Left lung (tissue), 10 donors: ENCODE results near the gene HINFP. TPM values are rescaled to one million over a fixed set of nuclear protein-coding genes. Genes with fewer than 3 reads are reported as not detected.

Experiments used
- ATAC-seq: fragments of 200-7000 bp; cut with Tn5 transposase; one replicate; pipeline ENCODE4 v1.9.1; 2020; ENCODE audit warnings: moderate library complexity
- DNase-seq, 4 donors: peaks; one replicate each; pipeline ENCODE4 v3.0.0-alpha.2; 2013 to 2020
- H3K27ac ChIP-seq, 2 donors: fragments of 200-600 bp; sonication (generic) in 1 of 2; one replicate each; pipeline versions ENCODE4 v1.5.0 to v1.8.0; 2020 to 2021
- H3K27me3 ChIP-seq, 2 donors: fragments of 200-600 bp; sonication (generic) in 1 of 2; one replicate each; pipeline versions ENCODE4 v1.5.0 to v1.8.0; 2020 to 2021
- H3K36me3 ChIP-seq, 2 donors: fragments of 200-600 bp; sonication (generic) in 1 of 2; one replicate each; pipeline versions ENCODE4 v1.5.0 to v1.8.0; 2020 to 2021
- H3K4me1 ChIP-seq, 2 donors: fragments of 200-600 bp; one replicate each; pipeline ENCODE4 v1.8.0; 2021
- H3K4me3 ChIP-seq, 2 donors: fragments of 200-600 bp; sonication (generic) in 1 of 2; one replicate each; pipeline versions ENCODE4 v1.5.0 to v1.8.0; 2020 to 2021; ENCODE audit warnings: mild to moderate bottlenecking in 1 of 2
- H3K9me3 ChIP-seq, 2 donors: fragments of 200-600 bp; sonication (generic) in 1 of 2; one replicate each; pipeline versions ENCODE4 v1.5.0 to v1.8.0; 2020 to 2021
- intact Hi-C, 2 donors: fragments of 100-400 bp; cut with DNase I; formaldehyde crosslinking; loops; one replicate each; pipeline versions ENCODE4 v1.11.2 to v1.14.2; 2022
- polyA plus RNA-seq, 6 donors: library from polyadenylated mRNA; unstranded; fragments of 120-200 nt; gene quantifications; one replicate each; pipeline ENCODE4 v1.2.1, GENCODE V29; 2013; ENCODE audit not compliant: insufficient read length in 6 of 6
- total RNA-seq, 2 donors: library from RNA; stranded (reverse); fragmentation: NEBNext Ultra II Directional; extraction: Animal tissue kit (Norgen Biotek cat#: 25700); gene quantifications; one replicate each; pipeline ENCODE4 v1.2.1, GENCODE V29; 2021
- TF ChIP-seq, protein P1 (sequence below), 2 donors: fragments of 200-600 bp; sonication (generic) in 1 of 2; IDR thresholded peaks; one replicate each; pipeline versions ENCODE4 v1.5.0 to v1.8.0; 2021; ENCODE audit warnings: antibody characterized with exemption in 2 of 2
- donor health status: DM: no; HTN: yes; CAD: no.
- donor health status: DM: no; HTN: no; CAD: no.

The HINFP gene
- total and polyA plus RNA-seq, 8 donors = 21.6 to 41.7 (median 38.4) TPM

DNA sequence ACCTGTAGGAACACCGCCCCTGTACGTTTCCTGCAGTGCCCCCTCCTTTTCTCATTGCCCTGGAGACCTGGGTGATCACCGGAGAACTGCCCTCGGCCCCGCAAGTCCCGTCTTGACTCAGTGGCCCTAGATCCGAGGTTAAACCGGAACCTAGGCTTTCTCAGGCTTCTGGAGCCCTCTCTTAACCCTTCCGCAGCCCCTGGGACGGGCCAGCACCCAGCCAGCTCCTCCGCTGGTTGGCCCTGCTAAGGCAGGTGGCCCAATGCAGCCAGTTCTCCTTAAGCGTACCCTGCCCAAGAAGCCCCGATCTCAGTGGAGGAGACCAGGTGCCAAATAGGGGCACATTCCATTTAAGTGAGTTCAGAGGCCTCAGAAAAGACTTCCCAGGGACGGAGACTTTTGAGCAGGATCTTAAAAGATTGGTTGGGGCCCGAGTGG is 47.9 kb downstream of the HINFP start:
- DNase-seq = peak in 3 of 4 donors; percentile 29 to 60 (median 59)
- Histone ChIP-seq H3K9me3 (no peaks in the 10 kb centered on the region), H3K36me3 (peaks cover 0 to 10% of the 10 kb centered on the region in 2 donors), H3K4me3 (peak overlapping the region; percentile 78 to 83), H3K27me3 (no peaks in the 10 kb centered on the region), H3K27ac (peak overlapping the region; percentile 90 to 95), H3K4me1 (peaks cover 0 to 13% of the 10 kb centered on the region in 2 donors)
- TF ChIP-seq, protein P1, sequence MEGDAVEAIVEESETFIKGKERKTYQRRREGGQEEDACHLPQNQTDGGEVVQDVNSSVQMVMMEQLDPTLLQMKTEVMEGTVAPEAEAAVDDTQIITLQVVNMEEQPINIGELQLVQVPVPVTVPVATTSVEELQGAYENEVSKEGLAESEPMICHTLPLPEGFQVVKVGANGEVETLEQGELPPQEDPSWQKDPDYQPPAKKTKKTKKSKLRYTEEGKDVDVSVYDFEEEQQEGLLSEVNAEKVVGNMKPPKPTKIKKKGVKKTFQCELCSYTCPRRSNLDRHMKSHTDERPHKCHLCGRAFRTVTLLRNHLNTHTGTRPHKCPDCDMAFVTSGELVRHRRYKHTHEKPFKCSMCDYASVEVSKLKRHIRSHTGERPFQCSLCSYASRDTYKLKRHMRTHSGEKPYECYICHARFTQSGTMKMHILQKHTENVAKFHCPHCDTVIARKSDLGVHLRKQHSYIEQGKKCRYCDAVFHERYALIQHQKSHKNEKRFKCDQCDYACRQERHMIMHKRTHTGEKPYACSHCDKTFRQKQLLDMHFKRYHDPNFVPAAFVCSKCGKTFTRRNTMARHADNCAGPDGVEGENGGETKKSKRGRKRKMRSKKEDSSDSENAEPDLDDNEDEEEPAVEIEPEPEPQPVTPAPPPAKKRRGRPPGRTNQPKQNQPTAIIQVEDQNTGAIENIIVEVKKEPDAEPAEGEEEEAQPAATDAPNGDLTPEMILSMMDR (IDR thresholded peaks at IDR 0.05) = no peak
- peak; percentile 72 for ATAC-seq
- intact Hi-C loops = no loop called here

DNA sequence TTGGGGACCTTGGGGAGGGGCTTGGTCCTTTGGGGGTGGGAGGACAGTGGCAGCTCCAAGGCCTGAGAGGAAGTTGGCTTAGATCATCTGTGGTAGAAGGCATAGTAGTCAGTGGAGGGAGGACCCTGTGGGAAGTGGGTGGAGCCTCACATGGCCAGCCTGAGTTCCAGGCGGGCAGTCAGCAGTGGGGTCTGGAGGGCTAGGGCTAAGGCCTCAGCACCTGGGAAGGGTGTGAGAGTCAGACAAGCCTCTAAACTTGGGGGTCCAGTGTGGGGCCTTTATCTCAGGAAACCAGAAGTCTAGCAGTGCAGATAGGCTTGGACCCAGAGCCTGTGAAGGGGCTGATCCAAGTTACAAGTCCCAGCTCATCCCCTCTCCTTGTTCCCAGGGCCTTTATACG is 51.1 kb downstream of the HINFP start:
- ATAC-seq = no peak
- intact Hi-C loops = no loop called here

DNA sequence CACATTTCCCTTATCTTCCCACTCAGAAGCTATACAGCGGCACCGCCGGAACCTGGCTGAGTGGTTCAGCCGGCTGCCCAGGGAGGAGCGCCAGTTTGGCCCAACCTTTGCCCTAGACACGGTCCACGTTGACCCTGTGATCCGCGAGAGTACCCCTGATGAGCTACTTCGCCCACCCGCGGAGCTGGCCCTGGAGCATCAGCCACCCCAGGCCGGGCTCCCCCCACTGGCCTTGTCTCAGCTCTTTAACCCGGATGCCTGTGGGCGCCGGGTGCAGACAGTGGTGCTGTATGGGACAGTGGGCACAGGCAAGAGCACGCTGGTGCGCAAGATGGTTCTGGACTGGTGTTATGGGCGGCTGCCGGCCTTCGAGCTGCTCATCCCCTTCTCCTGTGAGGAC is 52.1 kb downstream of the HINFP start:
- TF ChIP-seq, protein P1 (IDR thresholded peaks at IDR 0.05) = no peak
- ATAC-seq (no peak), DNase-seq (peak in 1 of 4 donors; percentile 73)
- H3K27me3 ChIP-seq = no peaks in the 10 kb centered on the region
- H3K4me1 ChIP-seq = peaks cover 0 to 13% of the 10 kb centered on the region in 2 donors
- H3K27ac ChIP-seq = no peak overlapping the region
- H3K9me3 ChIP-seq = no peaks in the 10 kb centered on the region
- intact Hi-C loops = no loop called here
- H3K4me3 ChIP-seq = no peak overlapping the region
- peaks cover 0 to 33% of the 10 kb centered on the region in 2 donors for H3K36me3 ChIP-seq

More for the DNA sequence above, 51.1 kb downstream of the HINFP start:
- Histone ChIP-seq H3K4me3 (no peak overlapping the region), H3K36me3 (peaks cover 0 to 30% of the 10 kb centered on the region in 2 donors), H3K27ac (no peak overlapping the region), H3K9me3 (no peaks in the 10 kb centered on the region), H3K4me1 (peaks cover 0 to 13% of the 10 kb centered on the region in 2 donors), H3K27me3 (no peaks in the 10 kb centered on the region)
- DNase-seq = no peak
- TF ChIP-seq, protein P1 (IDR thresholded peaks at IDR 0.05) = no peak

- Histone ChIP-seq H3K27me3 (no peaks in the 10 kb centered on the region), H3K27ac (no peak overlapping the region), H3K4me3 (no peak overlapping the region), H3K36me3 (peaks cover 0 to 44% of the 10 kb centered on the region in 2 donors), H3K9me3 (no peaks in the 10 kb centered on the region), H3K4me1 (no peaks in the 10 kb centered on the region)
- TF ChIP-seq, protein P1 (IDR thresholded peaks at IDR 0.05) = no peak
- intact Hi-C loops = no loop called here
- ATAC-seq (no peak), DNase-seq (peak in 1 of 4 donors; percentile 2)
Observed at GRCh38 chr11:119175493-119176077, 54.2 kb downstream of the HINFP start.

GRCh38 chr11:119178166-119178680 is 56.8 kb downstream of the HINFP start:
- Histone ChIP-seq H3K36me3 (peaks cover 0 to 64% of the 10 kb centered on the region in 2 donors), H3K4me3 (no peak overlapping the region), H3K4me1 (peaks cover 0 to 7% of the 10 kb centered on the region in 2 donors), H3K9me3 (no peaks in the 10 kb centered on the region), H3K27me3 (no peaks in the 10 kb centered on the region), H3K27ac (peak overlapping the region in 1 of 2 donors; percentile 46)
- TF ChIP-seq, protein P1 (IDR thresholded peaks at IDR 0.05) = no peak
- DNase-seq = no peak
- intact Hi-C loops = no loop called here
- ATAC-seq = no peak
